Effector CD4-positive, alpha-beta T cell (primary cell): ENCODE results near the gene GABRP.

Experiments used
- DNase-seq: peaks from one replicate; pipeline ENCODE4 v3.0.0-alpha.2; 2020

Gene GABRP

GRCh38 chr5:170861917-170862766 lies 78.6 kb downstream of the GABRP start, which contains the start of gene RANBP17:
Gene RANBP17, plus strand, starts transcription at chr5:170862018.
- DNase-seq: no peak

GRCh38 chr5:170863646-170864045 lies 80.1 kb downstream of the GABRP start:
- no peak for DNase-seq
